Measurements from ENCODE around the gene NTRK1. TPM values are rescaled to one million over a fixed set of nuclear protein-coding genes. Genes with fewer than 3 reads are reported as not detected.

Gene NTRK1
- total and polyA plus RNA-seq, 2 of the 13 experiments (the other 11 are each of a cell fraction or from before 2014, with no cell fraction given): not detected

- no peak for TF ChIP-seq AHDC1 (CRISPR knock-in tag; IDR thresholded peaks at IDR 0.05; ENCODE audit: borderline replicate concordance)
- no peak for TF ChIP-seq RNF219 (CRISPR knock-in tag; IDR thresholded peaks at IDR 0.05)
Measured at GRCh38 chr1:156874142-156874541, 13.5 kb downstream of the NTRK1 start (continued).

GRCh38 chr1:156874572-156875340, 14.1 kb downstream of the NTRK1 start:
- Histone ChIP-seq H3K36me3 (replicated peaks in 1 of 2; ENCODE audit: control insufficient read depth in 1 of 2, insufficient read depth in 2 of 2, low read length in 2 of 2) (no peaks in the 10 kb centered on the region), H3K4me2 (ENCODE audit: low read depth, low read length) (no peak overlapping the region), H3K27me3 (ENCODE audit: control insufficient read depth in 1 of 2, insufficient read depth in 2 of 2, low read length in 2 of 2) (peaks cover 18 to 76% of the 10 kb centered on the region in 2 experiments), H3K4me3 (replicated peaks in 1 of 3; ENCODE audit: insufficient read depth in 1 of 3, low read depth in 2 of 3, low read length in 3 of 3) (no peak overlapping the region), H3K9ac (ENCODE audit: insufficient read depth, low read depth, low read length) (no peak overlapping the region), H2AFZ (ENCODE audit: low read length) (no peak overlapping the region), H4K20me1 (ENCODE audit: insufficient read depth, low read length) (no peaks in the 10 kb centered on the region), H3K79me2 (ENCODE audit: insufficient read depth, low read length) (no peaks in the 10 kb centered on the region), H3K9me3 (ENCODE audit: low read length) (no peaks in the 10 kb centered on the region), H3K4me1 (ENCODE audit: insufficient read depth, low read length) (no peaks in the 10 kb centered on the region), H3K27ac (ENCODE audit: extremely low read length, insufficient read depth, low read length) (no peak overlapping the region)
- ChIA-PET CTCF (ENCODE audit: low intra/inter-chr PET ratio, low total read pairs) (no interaction called here), POLR2A (no interaction called here)
- ATAC-seq (no peak), DNase-seq (ENCODE audit: low spot score) (no peak), FAIRE-seq (no peak)
- BruUV-seq (replicated peaks): no TSS peak
- intact Hi-C loops (cut with micrococcal nuclease; ENCODE audit: unreplicated experiment) (no loop called here), in situ Hi-C loops (cut with HindIII; ENCODE audit: extremely low pct_ligation_motif_present, low pct_unique_long_range_greater_than_20kb) (no loop called here)
- 17% methylated on average over 13 of the region's 16 CpGs for WGBS (ENCODE audit: low lambda C conversion rate)
- TF ChIP-seq ZNF446 (CRISPR knock-in tag; IDR thresholded peaks at IDR 0.05) (no peak), YY1 (IDR thresholded peaks at IDR 0.05; ENCODE audit: insufficient read depth, insufficient replicate concordance, low read depth, low read length) (no peak), MTA3 (CRISPR knock-in tag; IDR thresholded peaks at IDR 0.05) (no peak), ZNF546 (CRISPR knock-in tag; conservative IDR thresholded peaks at IDR 0.05) (no peak), ZNF780A (CRISPR knock-in tag; IDR thresholded peaks at IDR 0.05) (no peak), ZSCAN31 (CRISPR knock-in tag; IDR thresholded peaks at IDR 0.05; ENCODE audit: low read depth) (no peak), MTERF4 (CRISPR knock-in tag; IDR thresholded peaks at IDR 0.05) (no peak), EHMT2 (IDR thresholded peaks at IDR 0.05; ENCODE audit: borderline replicate concordance, low read depth, low read length) (no peak), SP4 (CRISPR knock-in tag; IDR thresholded peaks at IDR 0.05) (no peak)

All from HepG2 (cell line).